CD4-positive, alpha-beta T cell (primary cell): ENCODE measurements around the gene UGT1A6. TPM values are rescaled to one million over a fixed set of nuclear protein-coding genes. Genes with fewer than 3 reads are reported as not detected.

ENCODE experiments used
- ATAC-seq: fragments of 200-7000 bp; cut with Tn5 transposase; one replicate; pipeline ENCODE4 v1.10.0; 2022; ENCODE audit warnings: mild to moderate bottlenecking; ENCODE audit not compliant: poor library complexity
- CTCF ChIA-PET: fragments of 350-600 bp; sonication (Branson Sonifier 250); formaldehyde crosslinking; loops from one replicate; lab custom pipeline; 2021; ENCODE audit warnings: antibody characterized with exemption, inconsistent platforms; lab: Charles Lee
- POLR2A ChIA-PET: fragments of 350-600 bp; sonication (Branson Sonifier 250); formaldehyde crosslinking; loops from one replicate; lab custom pipeline; 2021; ENCODE audit warnings: antibody characterized with exemption, inconsistent platforms; lab: Charles Lee
- DNase-seq, 14 experiments: peaks; one replicate each; pipeline ENCODE4 v3.0.0-alpha.2; 2013 to 2020; ENCODE audit warnings: mixed read lengths in 2 of 14
- H3K27ac ChIP-seq, 2 donors: one replicate each; pipeline versions ENCODE4 v1.5.1 to v1.7.0; 2013; ENCODE audit warnings: low read length in 2 of 2, low read depth in 1 of 2, mild to moderate bottlenecking in 1 of 2
- H3K27me3 ChIP-seq, 2 experiments: 1 replicate in 1 of 2; 2 replicates in 1 of 2; pipeline versions ENCODE4 v1.6.1 to v1.7.0; 2013; ENCODE audit warnings: low read length in 2 of 2, control low read depth in 1 of 2, mild to moderate bottlenecking in 1 of 2, moderate library complexity in 1 of 2; ENCODE audit not compliant: insufficient read depth in 2 of 2, control insufficient read depth in 1 of 2
- H3K36me3 ChIP-seq: one replicate; pipeline ENCODE4 v1.6.1; 2013; ENCODE audit warnings: low read length, control low read depth; ENCODE audit not compliant: insufficient read depth
- H3K4me1 ChIP-seq: one replicate; pipeline ENCODE4 v1.6.1; 2013; ENCODE audit warnings: low read length, control low read depth; ENCODE audit not compliant: insufficient read depth
- H3K4me3 ChIP-seq: one replicate; pipeline ENCODE4 v1.5.1; 2013; ENCODE audit warnings: mild to moderate bottlenecking, low read length, moderate library complexity
- H3K9me3 ChIP-seq, 2 experiments: 1 replicate in 1 of 2; 2 replicates in 1 of 2; pipeline versions ENCODE4 v1.6.1 to v1.7.0; 2013; ENCODE audit warnings: low read length in 2 of 2, mild to moderate bottlenecking in 2 of 2, control low read depth in 1 of 2, moderate library complexity in 1 of 2; ENCODE audit not compliant: control insufficient read depth in 1 of 2, insufficient read depth in 1 of 2
- H3K27ac Mint-ChIP-seq: one replicate; pipeline ENCODE4 v1.8.0; 2020; ENCODE audit warnings: mixed read lengths
- H3K27me3 Mint-ChIP-seq: one replicate; pipeline ENCODE4 v1.8.0; 2021; ENCODE audit warnings: mixed read lengths
- H3K36me3 Mint-ChIP-seq: one replicate; pipeline ENCODE4 v1.8.0; 2021; ENCODE audit warnings: low read depth, mixed read lengths
- H3K4me1 Mint-ChIP-seq: one replicate; pipeline ENCODE4 v1.8.0; 2021; ENCODE audit warnings: low read depth, mixed read lengths
- H3K4me3 Mint-ChIP-seq: one replicate; pipeline ENCODE4 v1.8.0; 2020; ENCODE audit warnings: mild to moderate bottlenecking, mixed read lengths
- H3K9me3 Mint-ChIP-seq: one replicate; pipeline ENCODE4 v1.8.0; 2020; ENCODE audit warnings: mixed read lengths
- intact Hi-C, 2 experiments: fragments of 100-400 bp; cut with DNase I in 1 of 2; cut with micrococcal nuclease in 1 of 2; formaldehyde crosslinking; loops; one replicate each; pipeline versions ENCODE4 v1.15.1 to v1.9.0; 2023 to 2025; cut with DNase I, micrococcal nuclease
- total RNA-seq, 174 experiments: library from RNA in 2 of 174; stranded (reverse) in 2 of 174; gene quantifications; one replicate each; pipeline ENCODE4 v1.2.3 and lab custom pipeline; 2021 to 2026
- TF ChIP-seq, protein P1 (sequence below): fragments of 200-600 bp; IDR thresholded peaks from one replicate; pipeline ENCODE4 v1.8.0; 2022; ENCODE audit warnings: antibody characterized with exemption, mild to moderate bottlenecking

The UGT1A6 gene
- total RNA-seq, 2 experiments from 2014 or later, result not detected

DNA sequence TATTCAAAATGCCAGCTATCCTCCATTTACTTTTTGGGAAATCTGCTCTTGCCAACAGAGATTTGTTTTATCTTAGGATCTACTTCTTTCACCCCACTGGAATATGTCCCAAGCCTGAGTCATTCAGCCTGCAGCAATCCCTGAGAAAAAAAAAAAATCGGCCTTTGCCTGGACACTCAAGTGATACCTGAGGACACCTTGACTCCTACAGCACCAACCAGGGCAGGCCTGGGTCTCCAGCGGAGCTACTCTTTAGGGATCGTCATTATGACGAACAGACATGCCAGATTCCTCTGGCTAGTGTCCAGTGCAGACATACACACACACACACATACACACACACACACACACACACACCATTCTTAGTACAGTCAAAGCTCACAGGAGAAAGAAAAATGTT is 2.2 kb upstream of the UGT1A6 start:
- Mint-ChIP-seq H3K4me3 (no peak overlapping the region), H3K27ac (no peak overlapping the region), H3K9me3 (no peaks in the 10 kb centered on the region), H3K4me1 (no peaks in the 10 kb centered on the region), H3K36me3 (no peaks in the 10 kb centered on the region), H3K27me3 (peaks cover 11% of the 10 kb centered on the region)
- peaks cover 0 to 4% of the 10 kb centered on the region in 2 experiments for H3K9me3 ChIP-seq
- H3K4me3 ChIP-seq, result no peak overlapping the region
- no peaks in the 10 kb centered on the region for H3K4me1 ChIP-seq
- DNase-seq (no peak), ATAC-seq (no peak)
- no peak overlapping the region for H3K27ac ChIP-seq
- ChIA-PET POLR2A (no interaction called here), CTCF (no interaction called here)
- peaks cover 2 to 7% of the 10 kb centered on the region in 2 experiments for H3K27me3 ChIP-seq
- no peaks in the 10 kb centered on the region for H3K36me3 ChIP-seq
- intact Hi-C loops, result no loop called here
- TF ChIP-seq, protein P1, sequence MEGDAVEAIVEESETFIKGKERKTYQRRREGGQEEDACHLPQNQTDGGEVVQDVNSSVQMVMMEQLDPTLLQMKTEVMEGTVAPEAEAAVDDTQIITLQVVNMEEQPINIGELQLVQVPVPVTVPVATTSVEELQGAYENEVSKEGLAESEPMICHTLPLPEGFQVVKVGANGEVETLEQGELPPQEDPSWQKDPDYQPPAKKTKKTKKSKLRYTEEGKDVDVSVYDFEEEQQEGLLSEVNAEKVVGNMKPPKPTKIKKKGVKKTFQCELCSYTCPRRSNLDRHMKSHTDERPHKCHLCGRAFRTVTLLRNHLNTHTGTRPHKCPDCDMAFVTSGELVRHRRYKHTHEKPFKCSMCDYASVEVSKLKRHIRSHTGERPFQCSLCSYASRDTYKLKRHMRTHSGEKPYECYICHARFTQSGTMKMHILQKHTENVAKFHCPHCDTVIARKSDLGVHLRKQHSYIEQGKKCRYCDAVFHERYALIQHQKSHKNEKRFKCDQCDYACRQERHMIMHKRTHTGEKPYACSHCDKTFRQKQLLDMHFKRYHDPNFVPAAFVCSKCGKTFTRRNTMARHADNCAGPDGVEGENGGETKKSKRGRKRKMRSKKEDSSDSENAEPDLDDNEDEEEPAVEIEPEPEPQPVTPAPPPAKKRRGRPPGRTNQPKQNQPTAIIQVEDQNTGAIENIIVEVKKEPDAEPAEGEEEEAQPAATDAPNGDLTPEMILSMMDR, result no peak

DNA sequence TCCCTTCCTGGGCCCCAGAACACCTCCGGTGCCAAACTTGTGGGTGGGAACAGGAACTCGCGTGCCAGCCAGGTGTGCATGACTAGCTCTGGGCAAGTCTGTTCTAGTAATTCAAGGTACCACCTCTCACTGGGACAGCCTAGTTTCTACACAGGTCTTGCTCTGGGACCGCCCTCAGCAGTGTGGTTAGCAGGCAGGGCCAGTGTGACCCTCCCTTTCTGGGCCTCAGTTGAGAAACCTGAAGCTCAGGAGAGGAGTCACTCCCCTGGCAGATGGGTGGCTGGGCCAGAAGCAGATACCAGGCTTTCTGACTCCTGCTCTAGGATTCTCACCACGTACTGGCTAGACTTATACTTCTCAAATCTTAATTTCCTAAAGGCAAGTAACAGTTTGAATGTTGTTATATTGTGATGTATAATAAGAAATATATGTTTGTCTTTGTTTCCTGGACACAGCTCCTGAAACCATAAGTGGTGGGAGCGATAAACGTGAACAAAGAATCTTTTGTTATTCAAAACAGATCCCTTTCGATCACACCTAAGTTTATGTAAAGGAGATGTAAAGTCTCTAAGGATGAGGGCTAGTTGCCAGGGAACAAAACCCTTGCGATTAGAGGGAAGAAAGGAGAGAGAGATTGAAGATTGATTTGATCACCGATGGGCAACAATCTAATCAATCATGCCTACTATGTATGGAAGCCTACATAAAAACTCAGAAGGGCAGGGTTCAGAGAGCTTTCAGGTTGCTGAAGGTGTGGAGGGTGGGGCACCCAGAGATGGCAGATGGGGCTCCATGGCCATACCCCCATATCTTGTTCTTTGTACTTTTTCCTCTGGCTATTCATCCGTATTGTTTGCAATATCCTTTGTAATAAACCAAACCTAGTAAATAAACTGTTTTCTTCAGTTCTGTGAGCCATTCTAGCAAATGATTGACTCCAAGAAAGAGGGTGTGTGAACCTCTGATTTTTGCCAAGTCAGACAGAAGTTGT is 952 bp upstream of the UGT1A6 start:
- intact Hi-C loops, result no loop called here
- no peaks in the 10 kb centered on the region for H3K36me3 ChIP-seq
- no peak for DNase-seq
- H3K4me1 ChIP-seq, result no peaks in the 10 kb centered on the region
- TF ChIP-seq, protein P1, result no peak
- Mint-ChIP-seq H3K27me3 (peaks cover 6% of the 10 kb centered on the region), H3K36me3 (no peaks in the 10 kb centered on the region), H3K4me3 (no peak overlapping the region), H3K27ac (no peak overlapping the region), H3K4me1 (no peaks in the 10 kb centered on the region), H3K9me3 (no peaks in the 10 kb centered on the region)
- peaks cover 0 to 4% of the 10 kb centered on the region in 2 experiments for H3K9me3 ChIP-seq
- H3K27ac ChIP-seq, result no peak overlapping the region
- H3K27me3 ChIP-seq, result peaks cover 2 to 7% of the 10 kb centered on the region in 2 experiments
- CTCF ChIA-PET, result no interaction called here
- no peak overlapping the region for H3K4me3 ChIP-seq
- no peak for ATAC-seq
- POLR2A ChIA-PET, result no interaction called here

DNA sequence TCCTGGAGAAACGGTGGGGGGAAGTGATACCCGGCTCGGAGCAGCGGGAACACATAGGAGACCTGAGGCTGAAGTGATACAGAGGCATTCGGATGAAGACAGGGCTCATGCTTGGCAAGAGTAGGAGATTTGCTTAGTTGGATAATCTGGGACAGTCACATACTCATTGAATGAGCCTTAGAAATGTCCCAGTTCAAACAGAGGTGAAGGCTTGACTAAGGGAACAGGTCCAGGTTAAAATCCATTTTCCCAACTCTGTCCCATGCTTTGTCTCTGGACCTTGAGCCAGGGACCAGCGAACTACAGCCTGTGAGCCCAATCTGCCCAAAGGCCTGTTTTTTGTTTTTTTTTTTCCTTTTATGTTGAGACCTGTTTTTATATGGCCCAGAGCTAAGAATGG is 1.3 kb downstream of the UGT1A6 start:
- Histone ChIP-seq H3K27ac (no peak overlapping the region), H3K4me3 (no peak overlapping the region), H3K4me1 (no peaks in the 10 kb centered on the region), H3K36me3 (no peaks in the 10 kb centered on the region), H3K27me3 (peaks cover 3 to 5% of the 10 kb centered on the region in 2 experiments), H3K9me3 (peaks cover 0 to 4% of the 10 kb centered on the region in 2 experiments)
- H3K4me1 Mint-ChIP-seq, result no peaks in the 10 kb centered on the region
- no peak for ATAC-seq
- no peak for DNase-seq
- H3K9me3 Mint-ChIP-seq, result no peaks in the 10 kb centered on the region
- no peak overlapping the region for H3K4me3 Mint-ChIP-seq
- POLR2A ChIA-PET, result no interaction called here
- intact Hi-C loops, result no loop called here
- H3K36me3 Mint-ChIP-seq, result no peaks in the 10 kb centered on the region
- TF ChIP-seq, protein P1, result no peak
- no peak overlapping the region for H3K27ac Mint-ChIP-seq
- peaks cover 1% of the 10 kb centered on the region for H3K27me3 Mint-ChIP-seq
- CTCF ChIA-PET, result no interaction called here
